Measurements from ENCODE around the gene CTXND1.

- peak in 4 of 5 experiments; percentile 25 to 43 (median 38) for TF ChIP-seq CTCF (IDR thresholded peaks at IDR 0.05)
- TF ChIP-seq POLR2AphosphoS5 (IDR thresholded peaks at IDR 0.05), result no peak
- no peak for TF ChIP-seq POLR2A (IDR thresholded peaks at IDR 0.05)
- no peak for TF ChIP-seq EP300 (IDR thresholded peaks at IDR 0.05; ENCODE audit: low read depth)
These were observed 17.1 kb downstream of the CTXND1 start for GRCh38 chr15:80234883-80235282.
